ENCODE data around the gene NPIPA8. TPM values are rescaled to one million over a fixed set of nuclear protein-coding genes. Genes with fewer than 3 reads are reported as not detected.
"Not testable (repeated sequence)": the region's sequence is repeated elsewhere in the genome, so short reads cannot be mapped to it uniquely, and the experiment has no call there.

NPIPA8 gene
- total RNA-seq, 1 experiment from 2014 or later: 0.72 TPM

DNA sequence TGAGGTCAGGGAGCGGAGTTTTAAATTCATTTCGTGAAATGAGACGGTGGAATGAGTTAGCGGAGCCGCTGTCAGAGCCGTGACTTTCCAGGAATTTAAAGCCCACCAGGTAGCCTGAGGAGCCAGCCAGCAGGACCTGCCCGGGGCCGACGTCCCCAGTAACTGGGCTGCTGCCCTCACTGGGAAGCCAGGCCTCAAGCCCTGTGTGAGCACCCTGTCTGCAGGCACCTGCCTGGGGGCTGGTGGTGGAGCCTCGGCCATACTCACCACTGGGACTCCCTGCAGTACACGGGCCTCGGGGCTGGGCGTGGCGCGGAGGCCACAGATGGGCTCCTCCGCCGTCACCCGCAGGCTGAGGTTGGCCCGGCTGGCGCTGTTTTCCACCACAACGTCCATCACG, 10.5 kb upstream of the NPIPA8 start:
- not testable (repeated sequence) for H3K4me1 Mint-ChIP-seq; H3K4me2 ChIP-seq (ENCODE audit: insufficient read depth, insufficient read length, low read length); H3K27ac ChIP-seq (ENCODE audit: insufficient read length, low read depth, low read length); H2BK12ac ChIP-seq (ENCODE audit: insufficient read length, low read depth, low read length); H2AK5ac ChIP-seq (ENCODE audit: insufficient read length, low read length); H2BK5ac ChIP-seq (ENCODE audit: insufficient read length, low read length); DNase-seq; H3K23me2 ChIP-seq (ENCODE audit: insufficient read length, low read depth, low read length, poor library complexity, severe bottlenecking); H3K4me3 Mint-ChIP-seq; H3K27me3 Mint-ChIP-seq (ENCODE audit: low read depth); H2BK120ac ChIP-seq (ENCODE audit: low read depth, low read length, poor library complexity, severe bottlenecking); H3K4me1 ChIP-seq (ENCODE audit: insufficient read depth, low read length); H3K14ac ChIP-seq (ENCODE audit: insufficient read depth, low read length); H3K36me3 Mint-ChIP-seq (ENCODE audit: insufficient read depth in 1 of 3, low read depth in 3 of 3); H3K27me3 ChIP-seq (ENCODE audit: insufficient read depth, low read length); H3K23ac ChIP-seq (ENCODE audit: insufficient read length, low read depth, low read length); H3K18ac ChIP-seq (ENCODE audit: insufficient read length, low read depth, low read length); H2BK20ac ChIP-seq (ENCODE audit: low read depth, low read length, poor library complexity, severe bottlenecking); H3K9ac ChIP-seq (ENCODE audit: extremely low read depth, insufficient read length, low read length); H3K56ac ChIP-seq (ENCODE audit: insufficient read length, low read depth, low read length); H3K9me3 Mint-ChIP-seq; H3K4ac ChIP-seq (ENCODE audit: low read depth, low read length); H3K27ac Mint-ChIP-seq; H3K79me2 ChIP-seq (ENCODE audit: insufficient read depth, low read length); H4K20me1 ChIP-seq (ENCODE audit: control insufficient read depth, insufficient read depth, insufficient read length); H4K8ac ChIP-seq (replicated peaks; ENCODE audit: insufficient read length, low read depth, low read length); H4K5ac ChIP-seq (ENCODE audit: insufficient read length, low read depth, low read length); H3T11ph ChIP-seq (ENCODE audit: low read length); H4K91ac ChIP-seq (ENCODE audit: insufficient read length, low read depth, low read length); H2BK15ac ChIP-seq (ENCODE audit: low read depth, low read length); H2AFZ ChIP-seq (ENCODE audit: low read length); H3K79me1 ChIP-seq (ENCODE audit: insufficient read depth, low read depth, low read length, poor library complexity, severe bottlenecking); H3K9me3 ChIP-seq (ENCODE audit: control insufficient read depth, low read depth, low read length)
- no CpG with 5 or more reads among the region's 22 CpGs for WGBS (ENCODE audit: extremely low coverage, insufficient read length, low lambda C conversion rate)

GRCh38 chr16:18344634-18345033, 8.1 kb upstream of the NPIPA8 start:
- H4K20me1 ChIP-seq (ENCODE audit: control insufficient read depth, insufficient read depth, insufficient read length); H3K27me3 Mint-ChIP-seq (ENCODE audit: low read depth); H3K4ac ChIP-seq (ENCODE audit: low read depth, low read length); H3K27me3 ChIP-seq (ENCODE audit: insufficient read depth, low read length); H3K9me3 Mint-ChIP-seq; H2BK20ac ChIP-seq (ENCODE audit: low read depth, low read length, poor library complexity, severe bottlenecking); H3K4me2 ChIP-seq (ENCODE audit: insufficient read depth, insufficient read length, low read length); H3K4me3 Mint-ChIP-seq; H3K4me1 ChIP-seq (ENCODE audit: insufficient read depth, low read length); H3K27ac Mint-ChIP-seq; H3K9me3 ChIP-seq (ENCODE audit: control insufficient read depth, low read depth, low read length); H2BK120ac ChIP-seq (ENCODE audit: low read depth, low read length, poor library complexity, severe bottlenecking); H2BK15ac ChIP-seq (ENCODE audit: low read depth, low read length); H3K27ac ChIP-seq (ENCODE audit: insufficient read length, low read depth, low read length); H3K23ac ChIP-seq (ENCODE audit: insufficient read length, low read depth, low read length); H3T11ph ChIP-seq (ENCODE audit: low read length); H2AFZ ChIP-seq (ENCODE audit: low read length); H3K4me1 Mint-ChIP-seq; H3K79me1 ChIP-seq (ENCODE audit: insufficient read depth, low read depth, low read length, poor library complexity, severe bottlenecking); H3K36me3 Mint-ChIP-seq (ENCODE audit: insufficient read depth in 1 of 3, low read depth in 3 of 3); H3K14ac ChIP-seq (ENCODE audit: insufficient read depth, low read length); H3K79me2 ChIP-seq (ENCODE audit: insufficient read depth, low read length); H3K23me2 ChIP-seq (ENCODE audit: insufficient read length, low read depth, low read length, poor library complexity, severe bottlenecking); H3K56ac ChIP-seq (ENCODE audit: insufficient read length, low read depth, low read length); H4K5ac ChIP-seq (ENCODE audit: insufficient read length, low read depth, low read length); DNase-seq; H4K91ac ChIP-seq (ENCODE audit: insufficient read length, low read depth, low read length); H2AK5ac ChIP-seq (ENCODE audit: insufficient read length, low read length); H3K18ac ChIP-seq (ENCODE audit: insufficient read length, low read depth, low read length); H4K8ac ChIP-seq (replicated peaks; ENCODE audit: insufficient read length, low read depth, low read length); H2BK5ac ChIP-seq (ENCODE audit: insufficient read length, low read length); H3K9ac ChIP-seq (ENCODE audit: extremely low read depth, insufficient read length, low read length); H2BK12ac ChIP-seq (ENCODE audit: insufficient read length, low read depth, low read length): not testable (repeated sequence)
- WGBS (ENCODE audit: extremely low coverage, insufficient read length, low lambda C conversion rate): no CpG with 5 or more reads among the region's 18 CpGs
